ENCODE data around the gene RPAP2.

GRCh38 chr1:92340154-92340553, 41.3 kb downstream of the RPAP2 start:
- TF ChIP-seq CTCF (conservative IDR thresholded peaks at IDR 0.05; ENCODE audit: low read length) (no peak), EZH2phosphoT487 (IDR thresholded peaks at IDR 0.05; ENCODE audit: borderline replicate concordance, low read depth, low read length) (no peak)
